ENCODE measurements around the gene IFNAR1. TPM values are rescaled to one million over a fixed set of nuclear protein-coding genes. Genes with fewer than 3 reads are reported as not detected.
"Not testable (repeated sequence)": the region's sequence is repeated elsewhere in the genome, so short reads cannot be mapped to it uniquely, and the experiment has no call there.

The IFNAR1 gene
- total RNA-seq, 1 donor from 2014 or later, result 20.4 TPM

- Histone ChIP-seq H3K4me1 (peaks cover 23% of the 10 kb centered on the region), H3K9me3 (peaks cover under 1% of the 10 kb centered on the region), H3K36me3 (no peaks in the 10 kb centered on the region), H3K27me3 (no peaks in the 10 kb centered on the region), H3K27ac (no peak overlapping the region), H3K4me3 (peak overlapping the region in 1 of 2 donors; percentile 0)
- intact Hi-C loops (cut with DNase I), result no loop called here
- no peak for TF ChIP-seq POLR2AphosphoS5 (IDR thresholded peaks at IDR 0.05; ENCODE audit: insufficient read depth in 1 of 2, low read depth in 1 of 2)
- TF ChIP-seq CTCF (IDR thresholded peaks at IDR 0.05), result no peak
- TF ChIP-seq POLR2A (IDR thresholded peaks at IDR 0.05), result peak in 1 of 2 donors; percentile 61
- DNase-seq (ENCODE audit: extremely low spot score in 2 of 2), result no peak
Observed at GRCh38 chr21:33362044-33362555, 37.3 kb downstream of the IFNAR1 start.

- H3K4me3 ChIP-seq; H3K27ac ChIP-seq; H3K36me3 ChIP-seq; DNase-seq (ENCODE audit: extremely low spot score in 2 of 2); intact Hi-C loops (cut with DNase I); H3K27me3 ChIP-seq; H3K9me3 ChIP-seq: not testable (repeated sequence)
- H3K4me1 ChIP-seq, result peaks cover 23% of the 10 kb centered on the region
Observed at GRCh38 chr21:33363911-33364609, 39.3 kb downstream of the IFNAR1 start.

GRCh38 chr21:33364830-33365229 lies 40.1 kb downstream of the IFNAR1 start:
- Histone ChIP-seq H3K27ac (no peak overlapping the region), H3K4me1 (peaks cover 23% of the 10 kb centered on the region), H3K36me3 (no peaks in the 10 kb centered on the region), H3K4me3 (no peak overlapping the region), H3K9me3 (peaks cover 7% of the 10 kb centered on the region), H3K27me3 (no peaks in the 10 kb centered on the region)
- intact Hi-C loops (cut with DNase I), result no loop called here
- no peak for TF ChIP-seq CTCF (IDR thresholded peaks at IDR 0.05)
- no peak for TF ChIP-seq POLR2A (IDR thresholded peaks at IDR 0.05)
- no peak for TF ChIP-seq POLR2AphosphoS5 (IDR thresholded peaks at IDR 0.05; ENCODE audit: insufficient read depth in 1 of 2, low read depth in 1 of 2)
- DNase-seq (ENCODE audit: extremely low spot score in 2 of 2), result no peak

DNA sequence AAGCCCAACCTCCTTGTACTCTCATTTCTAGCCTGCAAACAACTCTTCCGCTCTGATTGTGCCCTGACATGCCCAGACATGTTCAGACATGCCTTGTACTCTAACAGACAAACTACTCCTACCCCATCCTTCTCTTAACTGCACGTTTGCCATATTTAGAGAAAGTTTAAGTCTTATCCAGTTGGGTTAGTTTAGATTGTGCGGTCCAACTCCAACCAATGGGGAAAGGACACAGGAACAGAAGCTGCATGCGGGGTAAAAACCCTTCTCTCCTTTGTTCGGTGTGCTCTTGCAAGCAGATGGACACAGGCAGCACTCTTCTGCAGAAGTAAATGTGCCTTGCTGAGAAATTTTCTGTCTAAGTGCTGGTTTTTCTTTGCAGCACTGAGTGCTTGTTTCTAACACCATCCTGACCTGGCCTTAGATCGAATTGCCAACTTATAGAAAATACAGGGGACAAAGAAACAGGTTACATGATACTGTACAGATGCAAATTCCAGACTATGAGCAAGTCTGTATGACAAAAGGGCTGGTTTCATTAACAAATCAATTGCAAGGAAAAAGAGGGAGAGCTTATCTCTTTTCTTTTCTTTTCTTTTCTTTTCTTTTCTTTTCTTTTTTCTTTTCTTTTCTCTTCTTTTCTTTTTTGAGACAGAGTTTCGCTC lies 42.7 kb downstream of the IFNAR1 start:
- Histone ChIP-seq H3K27ac (no peak overlapping the region), H3K36me3 (no peaks in the 10 kb centered on the region), H3K9me3 (peaks cover 7% of the 10 kb centered on the region), H3K27me3 (no peaks in the 10 kb centered on the region), H3K4me1 (peaks cover under 1% of the 10 kb centered on the region), H3K4me3 (no peak overlapping the region)
- no peak for TF ChIP-seq POLR2AphosphoS5 (IDR thresholded peaks at IDR 0.05; ENCODE audit: insufficient read depth in 1 of 2, low read depth in 1 of 2)
- DNase-seq (ENCODE audit: extremely low spot score in 2 of 2), result no peak
- intact Hi-C loops (cut with DNase I), result no loop called here

GRCh38 chr21:33368124-33368523 lies 43.4 kb downstream of the IFNAR1 start:
- no peak for TF ChIP-seq POLR2A (IDR thresholded peaks at IDR 0.05)
- no peak for TF ChIP-seq CTCF (IDR thresholded peaks at IDR 0.05)
- no peak for TF ChIP-seq POLR2AphosphoS5 (IDR thresholded peaks at IDR 0.05; ENCODE audit: insufficient read depth in 1 of 2, low read depth in 1 of 2)
- peaks cover 7% of the 10 kb centered on the region for H3K9me3 ChIP-seq
- no peak for DNase-seq (ENCODE audit: extremely low spot score in 2 of 2)
- no peak overlapping the region for H3K4me3 ChIP-seq
- no peak overlapping the region for H3K27ac ChIP-seq
- H3K36me3 ChIP-seq, result no peaks in the 10 kb centered on the region
- H3K27me3 ChIP-seq, result no peaks in the 10 kb centered on the region
- H3K4me1 ChIP-seq, result no peaks in the 10 kb centered on the region
- intact Hi-C loops (cut with DNase I), result no loop called here

DNA sequence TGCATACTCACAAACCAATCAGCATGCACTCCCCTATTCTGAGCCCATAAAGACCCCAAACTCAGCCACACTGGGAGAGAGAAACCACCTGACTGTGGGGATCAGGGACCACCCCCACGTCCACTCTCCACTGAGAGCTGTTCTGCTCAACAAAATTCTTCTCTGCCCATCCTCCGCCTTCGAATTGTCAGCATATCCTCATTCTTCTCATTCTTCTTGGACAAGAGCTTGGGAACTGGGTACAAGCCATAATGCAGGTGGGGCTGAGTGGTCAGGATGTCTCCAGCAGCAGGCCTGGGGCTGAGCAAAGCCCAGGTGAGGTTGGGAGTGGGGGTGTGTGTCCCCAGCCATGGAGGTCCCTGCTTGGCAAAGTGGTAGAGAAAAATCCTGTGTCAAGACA lies 43.8 kb downstream of the IFNAR1 start:
- Histone ChIP-seq H3K4me3 (no peak overlapping the region), H3K27me3 (no peaks in the 10 kb centered on the region), H3K27ac (no peak overlapping the region), H3K9me3 (peaks cover 7% of the 10 kb centered on the region), H3K4me1 (no peaks in the 10 kb centered on the region), H3K36me3 (no peaks in the 10 kb centered on the region)
- intact Hi-C loops (cut with DNase I), result no loop called here
- TF ChIP-seq POLR2AphosphoS5 (IDR thresholded peaks at IDR 0.05; ENCODE audit: insufficient read depth in 1 of 2, low read depth in 1 of 2) (no peak), CTCF (IDR thresholded peaks at IDR 0.05) (no peak), POLR2A (IDR thresholded peaks at IDR 0.05) (no peak)
- DNase-seq (ENCODE audit: extremely low spot score in 2 of 2), result no peak
